GM21717 (cell line): ENCODE data around the gene CLEC4E.
"Not testable (repeated sequence)": the region's sequence is repeated elsewhere in the genome, so short reads cannot be mapped to it uniquely, and the experiment has no call there.

Experiments used
- ATAC-seq: cut with Tn5 transposase; IDR thresholded peaks from one replicate; pipeline ENCODE4 v1.9.1; 2021; ENCODE audit warnings: mild to moderate bottlenecking, moderate library complexity; ENCODE audit not compliant: unreplicated experiment

Gene CLEC4E

DNA sequence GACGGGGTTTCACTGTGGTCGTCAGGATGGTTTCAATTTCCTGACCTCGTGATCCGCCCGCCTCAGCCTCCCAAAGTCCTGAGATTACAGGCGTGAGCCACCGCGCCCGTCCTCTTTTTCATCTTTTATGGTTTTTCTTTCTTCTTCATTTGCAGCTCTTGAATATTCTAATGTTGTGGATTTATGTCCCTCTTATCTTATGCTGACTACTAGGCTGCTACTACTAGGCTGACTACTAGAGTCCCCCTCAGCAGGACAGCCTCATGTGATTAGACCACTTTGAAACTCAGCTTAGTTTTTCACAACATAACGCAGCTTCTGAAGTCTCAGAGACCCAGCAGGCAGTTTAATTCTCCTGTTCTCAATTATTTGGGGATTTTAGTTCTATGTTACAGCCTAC is 857 bp upstream of the CLEC4E start:
- no peak for ATAC-seq

- ATAC-seq = not testable (repeated sequence)
These were observed 2.9 kb downstream of the CLEC4E start for GRCh38 chr12:8537820-8538219.

DNA sequence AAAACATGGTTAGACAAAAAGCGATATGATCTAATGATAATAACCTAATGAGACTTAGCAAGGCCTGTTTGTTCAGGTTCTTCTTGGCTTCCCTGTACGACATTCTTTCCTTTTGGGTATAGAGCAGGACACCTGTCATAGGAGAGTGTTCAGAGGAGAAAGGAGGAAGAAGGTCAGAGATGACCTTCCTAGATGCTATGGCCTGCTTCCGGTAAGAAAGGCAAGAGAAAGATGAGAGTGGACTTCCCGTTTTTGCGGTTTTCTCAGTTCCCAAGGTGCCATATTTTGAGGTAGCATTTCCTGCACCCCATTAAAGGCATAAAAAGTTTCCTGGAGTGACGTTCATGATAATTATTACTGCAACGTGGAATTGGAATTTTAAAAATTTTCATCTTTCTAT is 8.7 kb downstream of the CLEC4E start:
- no peak for ATAC-seq

DNA sequence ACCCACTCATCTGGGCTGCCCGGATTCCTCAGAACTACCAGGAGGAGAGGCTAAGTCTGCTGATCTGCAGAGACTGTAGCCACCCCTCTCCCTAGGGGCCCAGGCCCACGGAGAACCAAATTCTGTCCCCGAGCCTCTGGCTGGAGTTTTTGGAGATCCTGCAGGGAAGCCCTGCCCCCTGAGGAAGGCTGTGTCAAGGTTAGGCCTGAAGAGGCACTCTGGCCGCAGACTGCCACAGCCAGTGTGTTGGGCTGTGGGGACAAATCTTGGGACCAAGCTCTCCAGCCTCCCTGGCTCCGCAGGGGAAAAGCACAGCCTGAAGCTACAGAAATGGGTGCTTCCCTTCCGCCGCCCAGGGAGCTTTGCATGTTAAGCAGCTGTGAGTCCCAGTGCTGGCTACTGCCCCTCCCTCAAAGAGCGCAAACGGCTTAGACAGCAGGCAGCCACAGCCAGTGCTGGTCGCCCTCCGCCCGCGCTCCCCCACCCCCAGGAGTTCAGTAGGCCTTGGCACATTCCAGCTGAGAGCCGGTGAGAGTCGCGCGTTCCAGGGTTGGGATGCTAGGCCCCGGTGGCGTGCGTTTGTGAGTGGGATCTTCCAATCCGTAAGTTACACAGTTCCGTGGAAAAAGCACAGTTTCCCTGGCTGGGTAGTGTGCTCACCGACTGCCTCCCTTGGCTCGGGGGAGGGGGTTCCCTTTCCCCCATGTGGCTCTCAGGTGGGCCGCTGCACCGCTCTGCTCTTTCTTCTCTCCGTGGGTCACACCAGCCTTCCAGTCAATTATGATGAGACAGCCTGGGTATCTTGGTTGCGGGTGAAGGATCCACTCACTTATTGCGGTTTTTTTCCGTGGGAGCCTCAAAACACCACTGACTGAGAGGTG is 13.2 kb downstream of the CLEC4E start:
- ATAC-seq = no peak

DNA sequence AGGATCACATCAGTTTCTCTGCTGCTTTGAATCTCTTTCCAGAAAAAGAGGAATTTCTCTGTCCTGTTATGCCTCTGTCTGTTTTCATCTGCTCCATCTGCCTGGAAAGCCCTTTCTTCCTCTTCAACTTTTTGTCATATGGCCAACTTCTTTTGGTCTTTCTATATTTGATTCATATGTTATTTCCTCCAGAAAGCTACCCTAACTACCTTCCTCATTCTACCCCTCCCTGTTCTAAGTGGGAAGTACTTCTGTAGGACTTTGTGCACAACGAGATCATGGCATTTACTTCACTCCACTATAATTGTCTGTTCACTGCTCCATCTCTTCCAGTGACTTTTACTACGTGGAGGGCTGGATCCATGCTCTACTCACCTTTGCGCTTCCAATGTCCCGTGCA is 21.5 kb downstream of the CLEC4E start:
- ATAC-seq = no peak

DNA sequence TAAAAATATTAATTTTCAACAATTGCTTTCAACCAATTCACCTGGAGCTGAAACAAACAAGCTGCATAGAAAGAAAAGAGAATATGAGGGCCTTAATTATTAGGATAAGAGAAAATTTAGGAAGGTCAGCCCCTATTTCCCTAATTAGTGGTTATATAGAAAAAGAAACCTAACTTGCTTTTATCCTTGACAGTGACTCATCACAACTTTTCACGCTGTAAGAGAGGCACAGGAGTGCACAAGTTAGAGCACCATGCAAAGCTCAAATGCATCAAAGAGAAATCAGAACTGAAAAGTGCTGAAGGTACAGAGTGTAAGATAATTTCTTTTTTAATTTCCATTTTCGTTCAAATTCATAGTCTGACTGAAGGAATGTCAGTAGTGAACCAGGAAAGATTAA is 22.7 kb downstream of the CLEC4E start:
- no peak for ATAC-seq

- ATAC-seq = no peak
These were observed 27.4 kb downstream of the CLEC4E start, which contains the start of gene CLEC4D for GRCh38 chr12:8513256-8513655. Gene CLEC4D, plus strand, starts transcription at chr12:8513503. Its CDS starts 230 bp downstream, at chr12:8513733.

- ATAC-seq = no peak
These were observed 31.5 kb downstream of the CLEC4E start for GRCh38 chr12:8508910-8509841.

- ATAC-seq = no peak
These were observed 32.5 kb downstream of the CLEC4E start for GRCh38 chr12:8508223-8508622.

DNA sequence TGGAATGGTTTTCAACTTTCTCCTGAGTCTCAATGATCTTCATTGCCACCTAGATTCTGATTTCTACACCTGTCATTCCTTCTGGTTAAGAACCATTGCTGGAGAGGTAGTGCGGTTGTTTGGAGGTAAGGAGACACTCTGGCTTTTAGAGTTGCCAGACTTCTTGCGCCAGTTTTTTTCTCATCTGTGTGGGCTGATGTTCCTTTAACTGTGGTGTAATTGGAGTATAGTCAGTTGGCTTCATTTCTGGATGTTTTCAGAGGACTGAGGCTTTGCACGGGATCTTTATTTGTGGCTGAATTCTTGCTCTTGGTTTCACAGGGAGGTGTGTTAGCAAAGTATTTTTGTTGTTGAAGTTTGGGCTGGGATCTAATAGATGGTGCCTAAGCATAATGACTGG is 33.1 kb downstream of the CLEC4E start:
- no peak for ATAC-seq

DNA sequence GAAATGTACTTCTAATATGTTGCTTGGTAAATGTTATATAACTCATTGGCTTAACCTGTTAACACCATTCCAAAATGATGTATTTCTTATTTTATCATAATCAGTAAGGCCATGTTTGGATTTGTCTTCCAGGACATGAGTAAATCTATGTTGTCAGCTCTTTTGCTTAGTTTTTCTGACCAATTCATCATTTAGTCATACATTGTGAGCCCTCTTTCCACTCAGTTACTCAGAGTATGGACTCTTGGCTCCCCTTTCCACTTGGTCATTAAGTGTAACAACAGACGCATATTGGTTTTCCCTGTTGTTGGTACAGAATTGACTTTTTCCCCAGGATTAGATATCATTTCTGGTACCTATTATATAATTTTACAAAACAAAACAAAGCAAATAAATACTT is 36.4 kb downstream of the CLEC4E start:
- no peak for ATAC-seq

DNA sequence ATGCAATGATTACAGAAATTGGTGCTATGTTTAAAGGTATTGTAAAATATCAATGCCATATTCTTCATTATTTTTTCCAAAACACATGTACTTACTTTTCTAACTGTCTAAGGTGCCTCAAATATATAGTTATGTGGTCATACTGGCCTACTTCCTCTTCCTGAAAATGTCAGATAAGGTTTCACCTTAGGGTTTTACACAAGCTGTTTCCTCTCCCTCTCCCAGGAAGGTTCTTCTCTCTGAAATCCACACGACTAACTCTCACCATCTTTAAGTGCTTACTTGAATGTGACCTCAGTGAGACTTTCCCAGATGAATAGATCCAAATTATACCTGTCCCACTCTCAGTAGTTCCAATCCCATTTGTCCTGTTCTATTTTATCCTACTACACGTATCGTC is 39.0 kb downstream of the CLEC4E start:
- ATAC-seq = no peak

GRCh38 chr12:8499616-8500015 is 41.1 kb downstream of the CLEC4E start:
- no peak for ATAC-seq

- ATAC-seq = not testable (repeated sequence)
These were observed 44.6 kb downstream of the CLEC4E start for GRCh38 chr12:8496074-8496473.

GRCh38 chr12:8495671-8496070 is 45.0 kb downstream of the CLEC4E start:
- ATAC-seq = not testable (repeated sequence)

DNA sequence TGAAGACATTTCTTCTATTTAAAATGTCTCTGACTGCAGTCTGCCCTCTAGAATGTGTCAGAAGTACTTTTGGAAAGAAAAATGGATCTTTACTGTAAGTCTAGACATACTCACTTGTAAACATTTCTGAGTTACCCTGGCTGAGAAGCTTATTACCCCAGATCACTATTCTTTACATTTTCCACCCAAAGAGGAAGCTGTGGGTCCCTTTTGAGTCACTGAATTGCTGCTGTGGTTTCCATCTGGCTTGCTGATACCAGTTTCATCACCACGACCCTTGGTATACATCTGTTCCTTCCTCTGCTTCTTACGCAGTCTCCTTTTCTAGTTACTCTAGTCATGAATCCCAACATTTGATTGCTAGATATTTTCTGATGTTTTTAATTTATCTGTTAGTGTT is 47.6 kb downstream of the CLEC4E start:
- ATAC-seq = peak; percentile 95

- ATAC-seq = no peak
These were observed 48.8 kb downstream of the CLEC4E start for GRCh38 chr12:8491646-8492530.
